PC-3 (cell line): ENCODE data around the gene COPZ1. TPM values are rescaled to one million over a fixed set of nuclear protein-coding genes. Genes with fewer than 3 reads are reported as not detected.
A peak's percentile ranks its signal among the peaks of the same experiment; 100 is the strongest.

Experiments
- ATAC-seq: fragments of 200-7000 bp; cut with Tn5 transposase; 2 replicates; pipeline ENCODE4 v1.9.1; 2020; ENCODE audit warnings: mild to moderate bottlenecking, moderate library complexity
- BruUV-seq: library from RNA; stranded (reverse); fragments of 400-500 nt; replicated peaks from 2 replicates; lab custom pipeline; 2021; lab: Mats Ljungman, UMichigan
- CTCF ChIA-PET: fragments of 300-600 bp; sonication (Branson Sonifier 250); formaldehyde crosslinking; loops from one replicate; lab custom pipeline; 2022; ENCODE audit warnings: antibody characterized with exemption; lab: Charles Lee
- POLR2A ChIA-PET: fragments of 300-600 bp; sonication (Branson Sonifier 250); formaldehyde crosslinking; loops from one replicate; lab custom pipeline; 2022; ENCODE audit warnings: antibody characterized with exemption; ENCODE audit not compliant: unreplicated experiment; lab: Charles Lee
- DNase-seq: peaks from one replicate; pipeline ENCODE4 v3.0.0-alpha.2; 2015
- H2AFZ ChIP-seq: fragments of 300-600 bp; sonication (generic); 2 replicates; pipeline ENCODE4 v1.6.0; 2016; ENCODE audit warnings: antibody characterized with exemption, low read length
- H3F3A ChIP-seq: fragments of 300-600 bp; sonication (generic); one replicate; pipeline ENCODE4 v1.6.0; 2017; ENCODE audit warnings: antibody characterized with exemption, low read length, control low read depth, mild to moderate bottlenecking; ENCODE audit not compliant: unreplicated experiment
- H3K27ac ChIP-seq: fragments of 300-600 bp; sonication (generic); 2 replicates; pipeline ENCODE4 v1.5.1; 2016; ENCODE audit warnings: mild to moderate bottlenecking, low read length
- H3K27me3 ChIP-seq: fragments of 300-600 bp; sonication (generic); 2 replicates; pipeline ENCODE4 v1.6.1; 2016; ENCODE audit warnings: low read length, mixed read lengths
- H3K36me3 ChIP-seq: fragments of 300-600 bp; sonication (generic); 2 replicates; pipeline ENCODE4 v1.6.1; 2016; ENCODE audit warnings: low read depth, mixed run types, low read length, mixed read lengths
- H3K4me1 ChIP-seq: fragments of 300-600 bp; sonication (generic); 2 replicates; pipeline ENCODE4 v1.5.1; 2016; ENCODE audit warnings: low read length; ENCODE audit not compliant: insufficient read depth
- H3K4me2 ChIP-seq: fragments of 300-600 bp; sonication (generic); 2 replicates; pipeline ENCODE4 v1.6.0; 2016; ENCODE audit warnings: low read length
- H3K4me3 ChIP-seq: fragments of 300-600 bp; sonication (generic); 2 replicates; pipeline ENCODE4 v1.5.1; 2016; ENCODE audit warnings: mild to moderate bottlenecking, low read length, mixed read lengths
- H3K79me2 ChIP-seq: fragments of 300-600 bp; sonication (generic); 2 replicates; pipeline ENCODE4 v1.6.1; 2017; ENCODE audit warnings: low read length, mixed read lengths
- H3K9ac ChIP-seq: fragments of 300-600 bp; sonication (generic); 2 replicates; pipeline ENCODE4 v1.6.0; 2016; ENCODE audit warnings: mild to moderate bottlenecking, low read length
- H3K9me2 ChIP-seq: fragments of 300-600 bp; sonication (generic); replicated peaks from 2 replicates; pipeline ENCODE4 v1.6.1; 2016; ENCODE audit warnings: mixed run types, low read length, mixed read lengths
- H3K9me3 ChIP-seq: fragments of 300-600 bp; sonication (generic); 2 replicates; pipeline ENCODE4 v1.6.1; 2016; ENCODE audit warnings: low read length, mixed read lengths
- H4K20me1 ChIP-seq: fragments of 300-600 bp; sonication (generic); 2 replicates; pipeline ENCODE4 v1.6.1; 2016; ENCODE audit warnings: low read length, mixed read lengths
- CTCF ChIP-seq: fragments of 300-600 bp; sonication (generic); conservative IDR thresholded peaks from 2 replicates; pipeline ENCODE4 v1.5.1; 2017; ENCODE audit warnings: antibody characterized with exemption, low read depth, mild to moderate bottlenecking, low read length
- EZH2 ChIP-seq: fragments of 300-600 bp; sonication (generic); IDR thresholded peaks from one replicate; pipeline ENCODE4 v1.6.1; 2017; ENCODE audit warnings: antibody characterized with exemption, mild to moderate bottlenecking, low read length; ENCODE audit not compliant: unreplicated experiment
- EZH2phosphoT487 ChIP-seq: fragments of 300-600 bp; sonication (generic); IDR thresholded peaks from 2 replicates; pipeline ENCODE4 v1.6.1; 2018; ENCODE audit warnings: mild to moderate bottlenecking, antibody characterized with exemption, low read length, borderline replicate concordance
- intact Hi-C: fragments of 100-400 bp; cut with micrococcal nuclease; formaldehyde crosslinking; loops from 2 replicates; pipeline ENCODE4 v1.9.0; 2023
- total RNA-seq: library from RNA; depleted of rRNA; stranded (reverse); fragments of >200 nt; gene quantifications from 2 replicates; pipeline ENCODE4 v1.2.3, GENCODE V29; 2014

The COPZ1 gene
- total RNA-seq, 1 experiment from 2014 or later: 121 TPM

GRCh38 chr12:54398218-54398617 lies 73.3 kb downstream of the COPZ1 start:
- H3K27me3 ChIP-seq: no peaks in the 10 kb centered on the region
- H3K9me3 ChIP-seq: no peaks in the 10 kb centered on the region
- DNase-seq (no peak), ATAC-seq (no peak)
- no peaks in the 10 kb centered on the region for H3K79me2 ChIP-seq
- peaks cover 14% of the 10 kb centered on the region; the same call in 1 of the 2 replicates for H3K36me3 ChIP-seq
- no peak overlapping the region for H3K4me3 ChIP-seq
- no peak overlapping the region for H3K9ac ChIP-seq
- no peaks in the 10 kb centered on the region for H3K9me2 ChIP-seq
- H3K4me2 ChIP-seq: no peak overlapping the region
- ChIA-PET CTCF (interaction anchor here (1.5 kb wide), 1 partner anchor 46 kb away, joined by 7 read pairs; no protein-coding TSS in a partner anchor), POLR2A (interaction anchor here (0.6 kb wide), 1 partner anchor 54 kb away, joined by 6 read pairs; no protein-coding TSS in a partner anchor)
- no peaks in the 10 kb centered on the region for H4K20me1 ChIP-seq
- no peak overlapping the region for H3K27ac ChIP-seq
- no peak overlapping the region for H2AFZ ChIP-seq
- no peaks in the 10 kb centered on the region for H3F3A ChIP-seq
- intact Hi-C loops: no loop called here
- no peaks in the 10 kb centered on the region for H3K4me1 ChIP-seq
- TF ChIP-seq EZH2phosphoT487 (no peak), EZH2 (no peak), CTCF (no peak)
- no TSS peak for BruUV-seq

- Histone ChIP-seq H4K20me1 (no peaks in the 10 kb centered on the region), H3K79me2 (no peaks in the 10 kb centered on the region), H3K4me2 (no peak overlapping the region), H3K4me1 (no peaks in the 10 kb centered on the region), H3K9me3 (no peaks in the 10 kb centered on the region), H3K36me3 (peaks cover 15% of the 10 kb centered on the region; the same call in 1 of the 2 replicates), H3K9me2 (no peaks in the 10 kb centered on the region), H3K9ac (no peak overlapping the region), H3F3A (no peaks in the 10 kb centered on the region), H2AFZ (no peak overlapping the region), H3K27ac (no peak overlapping the region), H3K27me3 (no peaks in the 10 kb centered on the region), H3K4me3 (no peak overlapping the region)
- BruUV-seq: no TSS peak
- ChIA-PET POLR2A (interaction anchor here (0.6 to 0.7 kb wide), 2 partner anchors 34 to 48 kb away, joined by 3 to 4 read pairs; no protein-coding TSS in a partner anchor), CTCF (interaction anchor here (0.7 to 2.5 kb wide), 10 partner anchors 12 to 181 kb away, joined by 3 to 101 read pairs (median 6); no protein-coding TSS in a partner anchor)
- TF ChIP-seq EZH2 (no peak), CTCF (peak; percentile 98)
- peak; percentile 97 for ATAC-seq
- DNase-seq: peak; percentile 92
- intact Hi-C loops: loop anchor here (1.0 kb wide), 1 partner anchor 40 kb away; no protein-coding TSS in a partner anchor
These were observed 74.3 kb downstream of the COPZ1 start for GRCh38 chr12:54398995-54399793.

- Histone ChIP-seq H3K9me2 (no peaks in the 10 kb centered on the region), H3K9ac (no peak overlapping the region), H4K20me1 (no peaks in the 10 kb centered on the region), H3K9me3 (no peaks in the 10 kb centered on the region), H3F3A (no peaks in the 10 kb centered on the region), H3K36me3 (peaks cover 17% of the 10 kb centered on the region; the same call in 1 of the 2 replicates), H3K4me3 (no peak overlapping the region), H2AFZ (no peak overlapping the region), H3K27me3 (no peaks in the 10 kb centered on the region), H3K4me2 (no peak overlapping the region), H3K27ac (no peak overlapping the region), H3K79me2 (no peaks in the 10 kb centered on the region), H3K4me1 (no peaks in the 10 kb centered on the region)
- intact Hi-C loops: no loop called here
- ATAC-seq (no peak), DNase-seq (no peak)
- CTCF ChIA-PET: interaction anchor here (2.5 kb wide), 1 partner anchor 38 kb away, joined by 101 read pairs; no protein-coding TSS in a partner anchor
- no peak for TF ChIP-seq CTCF
- TF ChIP-seq EZH2phosphoT487: no peak
- no peak for TF ChIP-seq EZH2
- BruUV-seq: no TSS peak
- POLR2A ChIA-PET: no interaction called here
These were observed 76.2 kb downstream of the COPZ1 start for GRCh38 chr12:54401119-54401518.
